Right lobe of liver (tissue), 4 donors: ENCODE measurements around the gene HSPE1.
A peak's percentile ranks its signal among the peaks of the same experiment; 100 is the strongest.

Source experiments
- CTCF ChIP-seq, 4 donors: fragments of 200-600 bp in 3 of 4; fragments of 450-650 bp in 1 of 4; IDR thresholded peaks; one replicate each; pipeline versions ENCODE4 v1.5.1 to v1.8.0; 2016 to 2022; ENCODE audit warnings: antibody characterized with exemption in 4 of 4, mild to moderate bottlenecking in 2 of 4
- POLR2A ChIP-seq: fragments of 450-650 bp; IDR thresholded peaks from one replicate; pipeline ENCODE4 v1.6.1; 2017; ENCODE audit warnings: antibody characterized with exemption, mild to moderate bottlenecking
- donor health status: DM: no; HTN: no; CAD: no.
- donor health status: DM: no; HTN: no; CAD: no.
- donor health status: DM: no; HTN: yes; CAD: no.

GRCh38 chr2:197515739-197516392 lies 15.7 kb downstream of the HSPE1 start, which contains the start of gene MOB4:
- peak in 1 of 4 donors; percentile 8 for TF ChIP-seq CTCF (IDR thresholded peaks at IDR 0.05)
- peak; percentile 96 for TF ChIP-seq POLR2A
